Neural progenitor cell (in vitro differentiated cells): ENCODE data around the gene TNFSF11. TPM values are rescaled to one million over a fixed set of nuclear protein-coding genes. Genes with fewer than 3 reads are reported as not detected.

Experiments used
- DNase-seq: peaks from one replicate; pipeline ENCODE4 v3.0.0-alpha.2; 2016; ENCODE audit warnings: low spot score
- H2AFZ ChIP-seq: fragments of 200-600 bp; sonication (generic); replicated peaks from 2 replicates; pipeline ENCODE4 v1.6.1; 2016; ENCODE audit warnings: antibody characterized with exemption
- H3F3A ChIP-seq: fragments of 200-600 bp; sonication (generic); 2 replicates; pipeline ENCODE4 v1.6.1; 2016; ENCODE audit warnings: antibody characterized with exemption, low read depth
- H3K27ac ChIP-seq: fragments of 200-600 bp; sonication (generic); 2 replicates; pipeline ENCODE4 v1.5.1; 2016; ENCODE audit warnings: mild to moderate bottlenecking
- H3K27me3 ChIP-seq: fragments of 200-600 bp; sonication (generic); 2 replicates; pipeline ENCODE4 v1.6.1; 2016; ENCODE audit warnings: mild to moderate bottlenecking, moderate library complexity
- H3K36me3 ChIP-seq: fragments of 200-600 bp; sonication (generic); 2 replicates; pipeline ENCODE4 v1.5.1; 2016
- H3K4me1 ChIP-seq: fragments of 200-600 bp; sonication (generic); 2 replicates; pipeline ENCODE4 v1.6.1; 2016; ENCODE audit warnings: mixed run types
- H3K4me2 ChIP-seq: fragments of 200-600 bp; sonication (generic); 2 replicates; pipeline ENCODE4 v1.6.1; 2016
- H3K4me3 ChIP-seq: fragments of 200-600 bp; sonication (generic); 2 replicates; pipeline ENCODE4 v1.5.1; 2016
- H3K79me2 ChIP-seq: fragments of 200-600 bp; sonication (generic); 2 replicates; pipeline ENCODE4 v1.6.1; 2016; ENCODE audit warnings: low read depth
- H3K9ac ChIP-seq: fragments of 200-600 bp; sonication (generic); 2 replicates; pipeline ENCODE4 v1.6.1; 2016
- H3K9me3 ChIP-seq: fragments of 200-600 bp; sonication (generic); 2 replicates; pipeline ENCODE4 v1.5.1; 2016; ENCODE audit warnings: low read depth
- H4K20me1 ChIP-seq: fragments of 200-600 bp; sonication (generic); 2 replicates; pipeline ENCODE4 v1.6.1; 2016; ENCODE audit warnings: low read depth
- H3K27ac Mint-ChIP-seq: 3 replicates; pipeline ENCODE4 v1.8.0; 2021; ENCODE audit warnings: mixed read lengths
- H3K27me3 Mint-ChIP-seq: 2 replicates; pipeline ENCODE4 v1.8.0; 2022; ENCODE audit warnings: low read depth, mild to moderate bottlenecking, inconsistent platforms, moderate library complexity, mixed read lengths; ENCODE audit not compliant: insufficient read depth
- H3K36me3 Mint-ChIP-seq: 3 replicates; pipeline ENCODE4 v1.8.0; 2021; ENCODE audit warnings: mixed read lengths
- H3K4me1 Mint-ChIP-seq: 3 replicates; pipeline ENCODE4 v1.8.0; 2021; ENCODE audit warnings: mixed read lengths
- H3K4me3 Mint-ChIP-seq: 3 replicates; pipeline ENCODE4 v1.8.0; 2021; ENCODE audit warnings: mild to moderate bottlenecking, moderate library complexity, mixed read lengths
- H3K9me3 Mint-ChIP-seq: 3 replicates; pipeline ENCODE4 v1.8.0; 2020; ENCODE audit warnings: mixed read lengths
- EZH2 ChIP-seq: fragments of 200-600 bp; sonication (generic); IDR thresholded peaks from 2 replicates; pipeline ENCODE4 v1.6.1; 2017; ENCODE audit warnings: antibody characterized with exemption, mild to moderate bottlenecking, moderate library complexity
- EZH2phosphoT487 ChIP-seq: fragments of 200-600 bp; sonication (generic); IDR thresholded peaks from 2 replicates; pipeline ENCODE4 v1.6.1; 2017; ENCODE audit warnings: antibody characterized with exemption
- total RNA-seq: library from RNA; depleted of rRNA; stranded (reverse); fragments of >200 nt; gene quantifications from 2 replicates; pipeline ENCODE4 v1.2.3, GENCODE V29; 2015; ENCODE audit warnings: low replicate concordance
- TF ChIP-seq, protein P1 (sequence below): fragments of 200-600 bp; sonication (generic); IDR thresholded peaks from 2 replicates; pipeline ENCODE4 v1.5.1; 2017; ENCODE audit warnings: antibody characterized with exemption, mild to moderate bottlenecking

The TNFSF11 gene
- total RNA-seq, 1 donor from 2014 or later: 0.21 TPM

DNA sequence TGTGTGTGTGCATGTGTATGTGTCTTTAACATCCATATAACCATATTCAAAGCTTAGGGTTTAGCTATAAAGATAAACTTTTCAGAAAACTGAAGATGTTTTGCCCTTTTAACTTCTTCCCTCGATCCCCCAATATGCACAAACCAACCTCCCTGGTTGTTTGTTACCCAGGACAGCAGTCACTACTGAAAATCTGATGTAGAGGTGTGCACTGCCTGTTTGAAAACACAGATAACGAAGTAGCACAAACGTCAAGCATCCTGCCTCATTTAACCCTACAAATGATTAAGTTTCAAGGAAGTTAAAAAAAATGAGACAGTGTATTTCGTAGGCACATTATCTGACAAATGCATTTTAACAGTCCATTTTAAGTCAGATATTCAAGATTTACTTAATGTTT, 3.6 kb downstream of the TNFSF11 start:
- H3K79me2 ChIP-seq: no peaks in the 10 kb centered on the region

DNA sequence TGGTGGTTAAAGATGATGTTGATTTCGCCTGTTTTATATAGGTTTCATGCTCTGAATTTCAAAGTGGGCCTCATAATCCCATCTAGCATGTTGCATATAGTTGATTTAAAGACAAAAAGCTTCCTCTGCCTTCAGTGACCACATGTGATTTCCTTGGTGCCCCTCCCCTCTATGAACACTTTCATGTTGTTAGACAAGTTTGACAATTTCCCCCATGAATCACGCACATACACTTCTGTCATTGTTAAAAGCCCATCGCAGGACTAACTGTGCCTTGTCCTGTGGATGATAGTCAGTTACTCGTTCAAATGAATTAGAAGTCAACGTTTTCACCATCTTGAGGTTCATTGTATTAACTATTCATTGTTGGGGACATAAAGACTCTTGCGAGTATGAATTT, 6.7 kb downstream of the TNFSF11 start:
- no peak overlapping the region for H2AFZ ChIP-seq
- Mint-ChIP-seq H3K36me3 (no peaks in the 10 kb centered on the region), H3K4me3 (no peak overlapping the region), H3K27me3 (peaks cover 5% of the 10 kb centered on the region), H3K4me1 (no peaks in the 10 kb centered on the region), H3K27ac (no peak overlapping the region), H3K9me3 (no peaks in the 10 kb centered on the region)
- no peak overlapping the region for H3K4me3 ChIP-seq
- H3K9me3 ChIP-seq: no peaks in the 10 kb centered on the region
- DNase-seq: no peak
- H4K20me1 ChIP-seq: no peaks in the 10 kb centered on the region
- no peaks in the 10 kb centered on the region for H3F3A ChIP-seq
- no peak overlapping the region for H3K9ac ChIP-seq
- H3K4me2 ChIP-seq: no peak overlapping the region
- H3K4me1 ChIP-seq: no peaks in the 10 kb centered on the region
- TF ChIP-seq EZH2 (no peak), EZH2phosphoT487 (no peak)
- TF ChIP-seq, protein P1, sequence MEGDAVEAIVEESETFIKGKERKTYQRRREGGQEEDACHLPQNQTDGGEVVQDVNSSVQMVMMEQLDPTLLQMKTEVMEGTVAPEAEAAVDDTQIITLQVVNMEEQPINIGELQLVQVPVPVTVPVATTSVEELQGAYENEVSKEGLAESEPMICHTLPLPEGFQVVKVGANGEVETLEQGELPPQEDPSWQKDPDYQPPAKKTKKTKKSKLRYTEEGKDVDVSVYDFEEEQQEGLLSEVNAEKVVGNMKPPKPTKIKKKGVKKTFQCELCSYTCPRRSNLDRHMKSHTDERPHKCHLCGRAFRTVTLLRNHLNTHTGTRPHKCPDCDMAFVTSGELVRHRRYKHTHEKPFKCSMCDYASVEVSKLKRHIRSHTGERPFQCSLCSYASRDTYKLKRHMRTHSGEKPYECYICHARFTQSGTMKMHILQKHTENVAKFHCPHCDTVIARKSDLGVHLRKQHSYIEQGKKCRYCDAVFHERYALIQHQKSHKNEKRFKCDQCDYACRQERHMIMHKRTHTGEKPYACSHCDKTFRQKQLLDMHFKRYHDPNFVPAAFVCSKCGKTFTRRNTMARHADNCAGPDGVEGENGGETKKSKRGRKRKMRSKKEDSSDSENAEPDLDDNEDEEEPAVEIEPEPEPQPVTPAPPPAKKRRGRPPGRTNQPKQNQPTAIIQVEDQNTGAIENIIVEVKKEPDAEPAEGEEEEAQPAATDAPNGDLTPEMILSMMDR: no peak
- no peaks in the 10 kb centered on the region for H3K79me2 ChIP-seq
- H3K27me3 ChIP-seq: peaks cover 14% of the 10 kb centered on the region
- no peak overlapping the region for H3K27ac ChIP-seq
- H3K36me3 ChIP-seq: no peaks in the 10 kb centered on the region

More for the DNA sequence above, 3.6 kb downstream of the TNFSF11 start:
- peaks cover 22% of the 10 kb centered on the region for H3K27me3 Mint-ChIP-seq
- H3K27ac Mint-ChIP-seq: no peak overlapping the region
- Histone ChIP-seq H3K36me3 (no peaks in the 10 kb centered on the region), H3K27ac (no peak overlapping the region), H3K9me3 (no peaks in the 10 kb centered on the region), H3K9ac (no peak overlapping the region), H3K4me2 (no peak overlapping the region), H4K20me1 (no peaks in the 10 kb centered on the region), H3K27me3 (peaks cover 42% of the 10 kb centered on the region), H3K4me3 (no peak overlapping the region), H3F3A (no peaks in the 10 kb centered on the region), H3K4me1 (no peaks in the 10 kb centered on the region), H2AFZ (no peak overlapping the region)
- no peak for TF ChIP-seq EZH2phosphoT487
- no peak for TF ChIP-seq EZH2
- TF ChIP-seq, protein P1: no peak
- H3K4me1 Mint-ChIP-seq: peaks cover 4% of the 10 kb centered on the region
- no peaks in the 10 kb centered on the region for H3K36me3 Mint-ChIP-seq
- peaks cover 13% of the 10 kb centered on the region for H3K9me3 Mint-ChIP-seq
- DNase-seq: no peak
- no peak overlapping the region for H3K4me3 Mint-ChIP-seq

DNA sequence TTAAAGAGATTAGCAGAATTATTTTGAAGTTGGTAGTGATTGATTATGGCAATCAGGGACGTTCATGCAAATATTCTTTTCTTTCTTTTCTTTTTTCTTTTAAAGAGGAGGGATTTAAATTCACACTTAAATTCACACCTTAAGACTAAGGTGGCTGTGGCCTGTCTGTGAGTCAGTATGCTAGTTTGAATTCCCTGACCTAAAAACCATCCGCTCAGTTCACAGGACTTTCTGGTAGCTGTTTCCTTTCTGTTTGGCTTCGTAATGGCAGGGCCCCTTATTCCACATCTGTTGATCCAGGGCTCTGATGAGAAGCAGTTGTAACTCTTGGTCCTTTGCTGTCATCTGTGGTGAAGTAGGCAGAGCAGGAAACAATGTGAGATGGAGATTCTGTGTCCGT, 7.5 kb downstream of the TNFSF11 start:
- peaks cover 7% of the 10 kb centered on the region for H3K27me3 ChIP-seq
- TF ChIP-seq EZH2: no peak
- TF ChIP-seq, protein P1: no peak
- no peak for TF ChIP-seq EZH2phosphoT487
- H3K79me2 ChIP-seq: no peaks in the 10 kb centered on the region
- no peak overlapping the region for H3K27ac Mint-ChIP-seq
- H3K4me3 Mint-ChIP-seq: no peak overlapping the region
- H3K9ac ChIP-seq: no peak overlapping the region
- no peaks in the 10 kb centered on the region for H3K36me3 Mint-ChIP-seq
- H2AFZ ChIP-seq: no peak overlapping the region
- H3K27ac ChIP-seq: no peak overlapping the region
- no peaks in the 10 kb centered on the region for H3K9me3 ChIP-seq
- H4K20me1 ChIP-seq: no peaks in the 10 kb centered on the region
- no peak overlapping the region for H3K4me3 ChIP-seq
- H3K36me3 ChIP-seq: no peaks in the 10 kb centered on the region
- H3K4me1 ChIP-seq: no peaks in the 10 kb centered on the region
- peaks cover 5% of the 10 kb centered on the region for H3K27me3 Mint-ChIP-seq
- no peaks in the 10 kb centered on the region for H3F3A ChIP-seq
- no peak for DNase-seq
- H3K4me2 ChIP-seq: no peak overlapping the region
- no peaks in the 10 kb centered on the region for H3K9me3 Mint-ChIP-seq
- no peaks in the 10 kb centered on the region for H3K4me1 Mint-ChIP-seq
